ENCODE measurements around the gene MAMDC2. TPM values are rescaled to one million over a fixed set of nuclear protein-coding genes. Genes with fewer than 3 reads are reported as not detected.

MAMDC2 gene
- total RNA-seq, 2 experiments from 2014 or later, result not detected

DNA sequence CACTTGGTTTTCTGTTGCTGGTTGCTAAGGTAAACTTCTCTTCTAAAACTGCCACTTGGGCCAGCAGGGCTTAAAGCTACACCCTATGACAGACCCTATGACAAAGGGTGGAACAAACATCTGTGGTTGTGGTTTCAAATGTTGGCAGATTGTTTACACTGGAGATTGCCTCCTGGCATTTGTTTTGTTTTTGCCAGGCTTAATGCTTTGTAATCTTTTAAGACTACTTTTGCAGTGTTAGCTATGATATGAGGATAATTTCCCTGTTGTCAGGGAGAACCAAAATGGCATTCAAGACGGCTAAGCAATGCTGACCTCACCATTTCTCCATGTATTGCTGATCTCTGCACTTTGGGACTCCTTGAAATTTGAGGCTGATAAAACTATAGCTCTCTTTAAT, 50.3 kb downstream of the MAMDC2 start:
- H3K9me3 Mint-ChIP-seq, result no peaks in the 10 kb centered on the region
- intact Hi-C loops (cut with micrococcal nuclease), result no loop called here
- H3K4me1 Mint-ChIP-seq (ENCODE audit: low read depth), result no peaks in the 10 kb centered on the region
- no peak overlapping the region for H3K27ac Mint-ChIP-seq
- DNase-seq (no peak), ATAC-seq (no peak)
- TF ChIP-seq, protein P1, sequence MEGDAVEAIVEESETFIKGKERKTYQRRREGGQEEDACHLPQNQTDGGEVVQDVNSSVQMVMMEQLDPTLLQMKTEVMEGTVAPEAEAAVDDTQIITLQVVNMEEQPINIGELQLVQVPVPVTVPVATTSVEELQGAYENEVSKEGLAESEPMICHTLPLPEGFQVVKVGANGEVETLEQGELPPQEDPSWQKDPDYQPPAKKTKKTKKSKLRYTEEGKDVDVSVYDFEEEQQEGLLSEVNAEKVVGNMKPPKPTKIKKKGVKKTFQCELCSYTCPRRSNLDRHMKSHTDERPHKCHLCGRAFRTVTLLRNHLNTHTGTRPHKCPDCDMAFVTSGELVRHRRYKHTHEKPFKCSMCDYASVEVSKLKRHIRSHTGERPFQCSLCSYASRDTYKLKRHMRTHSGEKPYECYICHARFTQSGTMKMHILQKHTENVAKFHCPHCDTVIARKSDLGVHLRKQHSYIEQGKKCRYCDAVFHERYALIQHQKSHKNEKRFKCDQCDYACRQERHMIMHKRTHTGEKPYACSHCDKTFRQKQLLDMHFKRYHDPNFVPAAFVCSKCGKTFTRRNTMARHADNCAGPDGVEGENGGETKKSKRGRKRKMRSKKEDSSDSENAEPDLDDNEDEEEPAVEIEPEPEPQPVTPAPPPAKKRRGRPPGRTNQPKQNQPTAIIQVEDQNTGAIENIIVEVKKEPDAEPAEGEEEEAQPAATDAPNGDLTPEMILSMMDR (IDR thresholded peaks at IDR 0.05), result no peak
- H3K4me3 Mint-ChIP-seq, result no peak overlapping the region
- H3K27me3 Mint-ChIP-seq, result peaks cover 11% of the 10 kb centered on the region
- ChIA-PET POLR2A (no interaction called here), CTCF (interaction anchor here (1.1 to 4.9 kb wide), 2 partner anchors 17 to 124 kb away, joined by 3 to 25 read pairs; no protein-coding TSS in a partner anchor)
- no peaks in the 10 kb centered on the region for H3K36me3 Mint-ChIP-seq (ENCODE audit: low read depth)

DNA sequence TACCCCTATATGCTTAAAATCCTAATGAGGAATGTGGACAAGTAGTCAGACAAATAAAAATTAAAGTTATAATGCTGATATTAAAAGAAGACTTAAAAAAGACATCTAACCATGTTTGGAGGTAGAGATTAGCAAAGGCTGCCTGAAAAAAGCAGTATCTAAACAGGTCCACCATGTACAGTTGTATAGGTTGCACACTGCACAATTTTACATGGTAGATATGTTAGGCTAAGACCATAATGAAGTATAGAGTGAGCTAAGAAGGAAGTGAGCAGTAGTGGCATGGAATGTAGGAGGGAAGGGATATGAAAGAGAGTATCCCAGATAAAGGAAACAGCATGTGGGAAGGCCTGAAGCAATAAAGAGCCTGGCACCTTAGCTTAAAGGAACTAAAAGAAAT, 51.1 kb downstream of the MAMDC2 start:
- no peaks in the 10 kb centered on the region for H3K4me1 Mint-ChIP-seq (ENCODE audit: low read depth)
- intact Hi-C loops (cut with micrococcal nuclease), result no loop called here
- POLR2A ChIA-PET, result no interaction called here

DNA sequence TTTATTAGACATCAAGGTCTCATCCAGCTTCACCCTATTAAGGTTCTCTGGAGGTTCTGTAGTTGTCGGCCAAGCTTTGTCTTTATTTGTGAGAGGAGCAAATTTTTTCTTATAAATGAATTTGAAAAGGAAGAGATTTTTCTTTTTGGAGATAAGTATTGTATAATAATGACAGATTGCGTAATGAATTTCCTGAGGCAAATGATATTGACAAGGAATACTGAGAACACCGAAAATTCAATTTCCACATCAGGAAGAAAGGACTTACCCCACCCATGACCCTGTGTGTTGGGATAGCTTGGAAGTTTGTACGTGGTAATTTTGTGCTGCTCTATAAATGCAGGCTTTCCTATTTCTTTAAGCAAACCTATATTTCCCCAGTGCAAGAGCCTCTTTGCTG, 53.5 kb downstream of the MAMDC2 start:
- POLR2A ChIA-PET, result no interaction called here

More for the DNA sequence above, 51.1 kb downstream of the MAMDC2 start:
- Mint-ChIP-seq H3K9me3 (no peaks in the 10 kb centered on the region), H3K27me3 (peaks cover 13% of the 10 kb centered on the region), H3K36me3 (ENCODE audit: low read depth) (no peaks in the 10 kb centered on the region), H3K4me3 (no peak overlapping the region), H3K27ac (no peak overlapping the region)
- DNase-seq (no peak), ATAC-seq (no peak)
- CTCF ChIA-PET, result interaction anchor here (4.9 kb wide), 1 partner anchor 17 kb away, joined by 25 read pairs; no protein-coding TSS in a partner anchor
- TF ChIP-seq, protein P1 (IDR thresholded peaks at IDR 0.05), result no peak

DNA sequence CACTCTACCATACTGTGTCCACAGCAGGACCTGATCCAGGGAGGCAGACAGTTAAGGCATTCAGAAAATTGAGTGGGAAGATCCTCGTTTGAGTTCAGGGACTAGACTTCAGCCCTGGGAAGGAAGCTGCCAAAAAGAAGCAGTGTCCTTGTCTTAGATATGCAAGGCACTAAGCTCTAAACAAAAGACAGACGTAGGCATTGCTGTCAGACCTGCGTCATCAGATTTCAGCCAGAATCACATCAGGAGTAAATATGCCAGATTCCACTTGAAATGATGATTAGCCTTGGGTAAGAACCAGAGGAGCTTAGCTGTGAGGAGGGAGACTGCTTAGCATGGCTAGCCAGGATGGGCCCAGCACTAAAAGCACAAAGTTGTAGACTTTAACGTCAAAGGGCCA, 56.7 kb downstream of the MAMDC2 start:
- TF ChIP-seq, protein P1 (IDR thresholded peaks at IDR 0.05), result no peak
- Mint-ChIP-seq H3K4me1 (ENCODE audit: low read depth) (no peaks in the 10 kb centered on the region), H3K36me3 (ENCODE audit: low read depth) (no peaks in the 10 kb centered on the region), H3K9me3 (no peaks in the 10 kb centered on the region), H3K4me3 (no peak overlapping the region), H3K27me3 (peaks cover 8% of the 10 kb centered on the region), H3K27ac (no peak overlapping the region)
- intact Hi-C loops (cut with micrococcal nuclease), result no loop called here
- DNase-seq (no peak), ATAC-seq (no peak)
- CTCF ChIA-PET, result interaction anchor here (3.0 kb wide), 1 partner anchor 11 kb away, joined by 15 read pairs; no protein-coding TSS in a partner anchor
- POLR2A ChIA-PET, result no interaction called here

More for the DNA sequence above, 53.5 kb downstream of the MAMDC2 start:
- TF ChIP-seq, protein P1 (IDR thresholded peaks at IDR 0.05), result no peak
- Mint-ChIP-seq H3K4me3 (no peak overlapping the region), H3K27me3 (peaks cover 13% of the 10 kb centered on the region), H3K36me3 (ENCODE audit: low read depth) (no peaks in the 10 kb centered on the region), H3K4me1 (ENCODE audit: low read depth) (no peaks in the 10 kb centered on the region), H3K9me3 (no peaks in the 10 kb centered on the region), H3K27ac (no peak overlapping the region)
- DNase-seq (no peak), ATAC-seq (no peak)
- CTCF ChIA-PET, result interaction anchor here (4.9 kb wide), 1 partner anchor 14 kb away, joined by 25 read pairs; no protein-coding TSS in a partner anchor
- intact Hi-C loops (cut with micrococcal nuclease), result no loop called here

DNA sequence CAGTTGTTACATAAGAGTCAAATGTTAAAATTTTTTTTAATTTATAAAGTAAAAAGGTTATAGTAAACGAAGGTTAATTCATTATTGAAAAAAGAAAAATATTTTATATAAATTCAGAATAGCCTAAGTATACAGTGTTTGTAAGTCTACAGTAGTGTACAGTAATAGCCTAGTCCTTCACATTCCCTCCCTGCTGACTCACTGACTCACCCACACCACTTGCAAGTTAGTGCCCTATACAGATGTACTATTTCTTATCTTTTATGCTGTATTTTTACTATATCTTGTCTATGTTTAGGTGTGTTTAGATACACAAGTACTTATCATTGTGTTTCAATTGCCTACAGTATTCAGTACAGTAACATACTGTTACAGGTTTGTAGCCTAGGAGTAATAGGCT, 57.6 kb downstream of the MAMDC2 start:
- ATAC-seq, result no peak
- TF ChIP-seq, protein P1 (IDR thresholded peaks at IDR 0.05), result no peak
- intact Hi-C loops (cut with micrococcal nuclease), result no loop called here
- H3K27me3 Mint-ChIP-seq, result peaks cover 7% of the 10 kb centered on the region
- H3K4me1 Mint-ChIP-seq (ENCODE audit: low read depth), result no peaks in the 10 kb centered on the region
- DNase-seq, result no peak
- CTCF ChIA-PET, result interaction anchor here (3.0 kb wide), 1 partner anchor 10 kb away, joined by 15 read pairs; no protein-coding TSS in a partner anchor
- H3K4me3 Mint-ChIP-seq, result no peak overlapping the region
- H3K36me3 Mint-ChIP-seq (ENCODE audit: low read depth), result no peaks in the 10 kb centered on the region
- H3K9me3 Mint-ChIP-seq, result no peaks in the 10 kb centered on the region
- POLR2A ChIA-PET, result no interaction called here
- no peak overlapping the region for H3K27ac Mint-ChIP-seq

All from activated CD8-positive, alpha-beta T cell treated with anti-CD3 and anti-CD28 coated beads for 36 hours (primary cell).